CD4-positive, alpha-beta memory T cell (primary cell): ENCODE data around the gene PPFIA1. TPM values are rescaled to one million over a fixed set of nuclear protein-coding genes. Genes with fewer than 3 reads are reported as not detected.

Source experiments
- CTCF ChIA-PET: fragments of 350-600 bp; sonication (Branson Sonifier 250); formaldehyde crosslinking; loops from one replicate; lab custom pipeline; 2021; ENCODE audit warnings: inconsistent platforms; ENCODE audit not compliant: partially characterized antibody; lab: Charles Lee
- POLR2A ChIA-PET: fragments of 350-600 bp; sonication (Branson Sonifier 250); formaldehyde crosslinking; loops from one replicate; lab custom pipeline; 2021; ENCODE audit not compliant: partially characterized antibody; lab: Charles Lee
- DNase-seq, 5 donors: peaks; one replicate each; pipeline versions ENCODE4 v3.0.0 to v3.0.0-alpha.2; 2020 to 2022; ENCODE audit warnings: mixed read lengths in 1 of 5
- H3K27ac ChIP-seq: one replicate; pipeline ENCODE4 v1.7.0; 2013; ENCODE audit warnings: low read depth, low read length
- H3K27me3 ChIP-seq: 2 replicates; pipeline ENCODE4 v1.7.0; 2013; ENCODE audit warnings: mild to moderate bottlenecking, low read length, moderate library complexity; ENCODE audit not compliant: insufficient read depth
- H3K36me3 ChIP-seq: 2 replicates; pipeline ENCODE4 v1.7.0; 2013; ENCODE audit warnings: mild to moderate bottlenecking, low read length, moderate library complexity; ENCODE audit not compliant: insufficient read depth
- H3K4me1 ChIP-seq: 2 replicates; pipeline ENCODE4 v1.7.0; 2013; ENCODE audit warnings: mild to moderate bottlenecking, low read length, moderate library complexity; ENCODE audit not compliant: insufficient read depth
- H3K4me3 ChIP-seq, 2 donors: one replicate each; pipeline ENCODE4 v1.7.0; 2013; ENCODE audit warnings: low read length in 2 of 2, mild to moderate bottlenecking in 1 of 2
- H3K9me3 ChIP-seq, 2 donors: one replicate each; pipeline ENCODE4 v1.7.0; 2013; ENCODE audit warnings: low read length in 2 of 2, control low read depth in 1 of 2; ENCODE audit not compliant: control insufficient read depth in 1 of 2
- H3K27ac Mint-ChIP-seq, 7 donors: one replicate each; pipeline ENCODE4 v1.8.0; 2020 to 2021; ENCODE audit warnings: mixed read lengths in 7 of 7, mild to moderate bottlenecking in 6 of 7, inconsistent platforms in 3 of 7, moderate library complexity in 3 of 7
- H3K27me3 Mint-ChIP-seq, 2 donors: one replicate each; pipeline ENCODE4 v1.8.0; 2020 to 2021; ENCODE audit warnings: mixed read lengths in 2 of 2
- H3K36me3 Mint-ChIP-seq, 2 donors: one replicate each; pipeline ENCODE4 v1.8.0; 2020 to 2021; ENCODE audit warnings: mixed read lengths in 2 of 2, inconsistent platforms in 1 of 2, mild to moderate bottlenecking in 1 of 2
- H3K4me1 Mint-ChIP-seq, 4 donors: one replicate each; pipeline ENCODE4 v1.8.0; 2020 to 2021; ENCODE audit warnings: mixed read lengths in 4 of 4, mild to moderate bottlenecking in 1 of 4
- H3K4me3 Mint-ChIP-seq, 8 donors: one replicate each; pipeline ENCODE4 v1.8.0; 2020 to 2021; ENCODE audit warnings: mixed read lengths in 8 of 8, mild to moderate bottlenecking in 7 of 8, moderate library complexity in 6 of 8, inconsistent platforms in 3 of 8
- H3K9me3 Mint-ChIP-seq, 8 donors: one replicate each; pipeline ENCODE4 v1.8.0; 2020 to 2021; ENCODE audit warnings: mixed read lengths in 8 of 8, mild to moderate bottlenecking in 5 of 8, inconsistent platforms in 3 of 8, moderate library complexity in 1 of 8
- intact Hi-C: fragments of 100-400 bp; cut with micrococcal nuclease; formaldehyde crosslinking; loops from one replicate; pipeline ENCODE4 v1.15.1; 2023
- polyA plus RNA-seq, 2 donors: library from polyadenylated mRNA; unstranded; fragments of 300-500 nt; fragmentation: Illumina TruSeq; gene quantifications; one replicate each; pipeline ENCODE4 v1.2.3, GENCODE V29; 2021
- total RNA-seq, 2 experiments: library from RNA; stranded (reverse); gene quantifications; one replicate each; pipeline ENCODE4 v1.2.3, GENCODE V29; 2021

Gene PPFIA1
- total and polyA plus RNA-seq, 4 experiments from 2014 or later, result 4.3 to 54.8 (median 35.8) TPM

DNA sequence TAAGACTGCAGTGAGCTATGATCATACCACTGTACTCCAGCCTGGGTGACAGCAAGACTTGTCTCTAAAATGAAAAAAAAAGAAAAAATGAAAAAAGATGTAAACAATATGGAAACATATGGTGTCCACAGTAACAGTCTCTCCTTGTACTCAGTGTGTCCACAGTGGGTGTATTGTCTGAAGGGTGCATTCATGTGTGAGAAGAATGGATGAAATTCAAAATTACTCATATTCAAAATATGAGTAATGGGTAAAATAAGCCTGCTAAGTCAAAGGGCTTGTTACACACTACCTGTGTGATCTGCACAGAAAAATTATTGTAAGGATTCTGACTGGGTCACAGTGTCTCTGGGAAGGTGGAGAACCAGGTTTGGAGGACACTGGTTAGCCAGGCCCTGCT, 26.9 kb downstream of the PPFIA1 start:
- Histone ChIP-seq H3K36me3 (peaks cover 30% of the 10 kb centered on the region), H3K4me3 (no peak overlapping the region), H3K27me3 (no peaks in the 10 kb centered on the region), H3K9me3 (no peaks in the 10 kb centered on the region), H3K27ac (no peak overlapping the region), H3K4me1 (no peaks in the 10 kb centered on the region)
- Mint-ChIP-seq H3K9me3 (no peaks in the 10 kb centered on the region), H3K4me1 (peaks cover 3 to 30% (median 19%) of the 10 kb centered on the region in 4 donors), H3K4me3 (no peak overlapping the region), H3K27ac (peak overlapping the region in 1 of 7 donors; percentile 32), H3K36me3 (peaks cover 36 to 48% of the 10 kb centered on the region in 2 donors), H3K27me3 (no peaks in the 10 kb centered on the region)
- intact Hi-C loops, result no loop called here
- no peak for DNase-seq
- POLR2A ChIA-PET, result no interaction called here
- CTCF ChIA-PET, result no interaction called here

DNA sequence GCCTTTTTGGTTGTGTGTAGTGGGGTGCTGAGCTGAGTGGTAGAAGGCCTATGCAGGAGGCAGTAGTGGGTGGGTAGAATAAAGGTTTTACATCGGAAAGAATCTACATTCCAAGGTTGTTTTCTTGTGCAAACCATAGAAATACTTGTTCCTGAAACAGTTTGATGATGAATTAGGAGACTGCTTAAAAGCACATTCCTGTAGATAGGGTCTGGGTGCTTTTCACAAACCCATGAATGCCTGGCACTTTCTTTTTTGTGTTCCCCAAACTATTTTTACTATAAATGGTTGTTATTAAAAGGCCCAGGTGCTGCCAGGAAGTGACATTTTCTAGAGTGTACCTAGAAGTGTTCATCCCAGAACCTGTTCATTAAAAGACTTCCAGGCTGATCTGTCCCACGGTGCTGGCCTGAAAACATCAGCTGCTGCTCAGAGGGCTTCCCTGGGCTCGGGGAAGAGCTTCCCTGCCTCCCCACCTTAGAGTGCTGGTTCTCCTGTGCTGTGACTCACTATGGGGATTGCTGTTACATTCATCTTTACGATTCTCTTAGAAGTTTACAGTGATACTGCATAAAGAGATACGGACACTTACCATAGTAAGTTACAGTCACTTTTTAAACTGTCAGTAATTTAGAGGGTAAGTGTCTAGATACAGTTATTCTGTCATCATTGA, 27.9 kb downstream of the PPFIA1 start:
- no peak overlapping the region for H3K4me3 Mint-ChIP-seq
- POLR2A ChIA-PET, result no interaction called here

DNA sequence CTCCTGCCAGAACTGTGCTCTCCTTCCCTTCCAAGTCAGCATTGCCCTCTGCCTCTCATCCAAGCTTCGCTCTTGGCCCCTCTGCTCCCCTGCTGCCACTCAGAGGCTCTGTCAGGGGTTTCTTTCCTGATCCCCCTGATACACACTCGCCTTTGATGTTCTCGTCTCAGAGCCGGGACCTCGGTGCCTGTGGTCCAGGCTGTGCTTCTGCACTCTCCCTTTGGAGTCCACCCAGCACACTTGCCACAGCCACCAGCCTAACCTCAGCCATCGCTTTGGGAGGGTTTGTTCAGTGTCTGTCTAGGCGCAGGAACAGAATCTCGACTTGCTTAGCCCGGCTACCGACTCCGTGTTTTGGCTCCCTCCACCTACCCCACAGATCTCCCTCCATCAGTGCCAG, 29.1 kb downstream of the PPFIA1 start:
- Mint-ChIP-seq H3K4me1 (peaks cover 0 to 16% (median 11%) of the 10 kb centered on the region in 4 donors), H3K27ac (peak overlapping the region in 2 of 7 donors; percentile 13 to 26), H3K9me3 (no peaks in the 10 kb centered on the region), H3K27me3 (no peaks in the 10 kb centered on the region), H3K4me3 (no peak overlapping the region), H3K36me3 (peaks cover 22 to 39% of the 10 kb centered on the region in 2 donors)
- ChIA-PET POLR2A (no interaction called here), CTCF (no interaction called here)
- H3K4me3 ChIP-seq, result no peak overlapping the region
- no peaks in the 10 kb centered on the region for H3K27me3 ChIP-seq
- no peak for DNase-seq
- no peaks in the 10 kb centered on the region for H3K9me3 ChIP-seq
- no peak overlapping the region for H3K27ac ChIP-seq
- intact Hi-C loops, result no loop called here
- H3K36me3 ChIP-seq, result peaks cover 16% of the 10 kb centered on the region
- no peaks in the 10 kb centered on the region for H3K4me1 ChIP-seq

More for the DNA sequence above, 27.9 kb downstream of the PPFIA1 start:
- H3K27ac Mint-ChIP-seq, result peak overlapping the region in 2 of 7 donors; percentile 7 to 60
- Histone ChIP-seq H3K4me3 (no peak overlapping the region), H3K27ac (no peak overlapping the region), H3K36me3 (peaks cover 20% of the 10 kb centered on the region), H3K27me3 (no peaks in the 10 kb centered on the region), H3K4me1 (no peaks in the 10 kb centered on the region), H3K9me3 (no peaks in the 10 kb centered on the region)
- H3K27me3 Mint-ChIP-seq, result no peaks in the 10 kb centered on the region
- no peaks in the 10 kb centered on the region for H3K9me3 Mint-ChIP-seq
- CTCF ChIA-PET, result no interaction called here
- intact Hi-C loops, result no loop called here
- H3K36me3 Mint-ChIP-seq, result peaks cover 27 to 41% of the 10 kb centered on the region in 2 donors
- peaks cover 0 to 20% (median 14%) of the 10 kb centered on the region in 4 donors for H3K4me1 Mint-ChIP-seq
- no peak for DNase-seq

DNA sequence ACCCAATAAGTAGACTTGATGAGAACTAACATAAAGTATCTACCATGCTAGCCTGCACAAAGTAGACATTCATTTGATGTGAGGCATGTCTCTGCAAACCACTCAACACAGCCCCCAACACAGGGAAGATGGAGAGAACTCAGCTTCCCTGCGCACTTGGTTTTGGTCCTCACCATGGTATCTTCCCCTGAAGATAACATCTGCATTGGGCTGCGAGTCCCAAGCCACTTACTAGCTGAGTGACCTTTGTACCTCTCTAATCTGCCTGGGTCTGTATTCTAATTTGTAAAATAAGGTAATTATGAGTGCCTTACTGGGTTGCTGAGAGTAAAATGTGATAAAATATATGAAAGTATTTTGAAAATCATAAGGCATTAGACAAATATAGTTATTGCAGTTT, 30.7 kb downstream of the PPFIA1 start:
- intact Hi-C loops, result no loop called here
- Histone ChIP-seq H3K9me3 (no peaks in the 10 kb centered on the region), H3K27me3 (no peaks in the 10 kb centered on the region), H3K4me1 (no peaks in the 10 kb centered on the region), H3K27ac (no peak overlapping the region), H3K4me3 (no peak overlapping the region), H3K36me3 (peaks cover 22% of the 10 kb centered on the region)
- DNase-seq, result no peak
- CTCF ChIA-PET, result no interaction called here
- H3K9me3 Mint-ChIP-seq, result no peaks in the 10 kb centered on the region
- H3K36me3 Mint-ChIP-seq, result peaks cover 25 to 41% of the 10 kb centered on the region in 2 donors
- H3K4me1 Mint-ChIP-seq, result peaks cover 0 to 16% (median 11%) of the 10 kb centered on the region in 4 donors
- POLR2A ChIA-PET, result no interaction called here
- no peak overlapping the region for H3K4me3 Mint-ChIP-seq
- H3K27me3 Mint-ChIP-seq, result no peaks in the 10 kb centered on the region
- no peak overlapping the region for H3K27ac Mint-ChIP-seq

DNA sequence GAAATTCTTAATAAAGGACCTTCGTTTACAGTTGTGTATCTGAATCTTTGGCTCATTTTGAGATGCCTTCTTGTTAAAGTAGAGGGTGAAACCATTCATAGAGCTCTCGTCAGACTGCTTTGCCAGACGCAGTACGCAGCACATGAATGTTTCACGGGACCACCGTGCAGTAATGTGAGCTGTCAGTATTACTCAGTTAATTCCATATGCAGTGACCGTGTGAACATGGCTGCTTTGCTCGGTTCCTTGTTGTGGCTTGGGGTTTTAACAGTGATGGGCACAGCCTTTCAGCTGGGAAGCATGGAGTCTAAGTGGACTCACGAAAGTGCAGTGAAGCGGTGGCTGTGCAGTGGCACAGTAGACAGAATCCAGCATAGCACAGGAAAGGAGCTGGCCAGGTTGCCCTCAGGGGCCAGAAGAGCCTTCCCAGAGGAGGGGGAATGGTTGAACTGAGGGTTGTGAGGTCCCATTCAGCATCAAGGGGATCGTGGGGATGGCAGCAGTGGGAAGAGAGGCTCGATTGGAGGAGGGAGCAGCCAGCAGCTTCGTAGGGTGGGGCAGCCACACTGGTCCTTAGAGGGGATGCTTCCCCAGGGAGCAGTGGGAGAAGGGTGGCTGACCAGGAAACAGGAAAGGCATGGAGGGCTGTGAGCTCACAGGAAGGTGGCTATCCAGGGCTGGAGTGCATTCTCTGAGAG, 31.4 kb downstream of the PPFIA1 start:
- peaks cover 0 to 16% (median 10%) of the 10 kb centered on the region in 4 donors for H3K4me1 Mint-ChIP-seq
- no peaks in the 10 kb centered on the region for H3K9me3 Mint-ChIP-seq
- no peaks in the 10 kb centered on the region for H3K4me1 ChIP-seq
- intact Hi-C loops, result no loop called here
- H3K27me3 ChIP-seq, result no peaks in the 10 kb centered on the region
- H3K27ac ChIP-seq, result no peak overlapping the region
- H3K4me3 Mint-ChIP-seq, result no peak overlapping the region
- no peaks in the 10 kb centered on the region for H3K9me3 ChIP-seq
- POLR2A ChIA-PET, result no interaction called here
- CTCF ChIA-PET, result no interaction called here
- no peaks in the 10 kb centered on the region for H3K27me3 Mint-ChIP-seq
- H3K36me3 ChIP-seq, result peaks cover 22% of the 10 kb centered on the region
- peaks cover 29 to 43% of the 10 kb centered on the region in 2 donors for H3K36me3 Mint-ChIP-seq
- no peak for DNase-seq
- H3K27ac Mint-ChIP-seq, result peak overlapping the region in 1 of 7 donors; percentile 46
- H3K4me3 ChIP-seq, result no peak overlapping the region

DNA sequence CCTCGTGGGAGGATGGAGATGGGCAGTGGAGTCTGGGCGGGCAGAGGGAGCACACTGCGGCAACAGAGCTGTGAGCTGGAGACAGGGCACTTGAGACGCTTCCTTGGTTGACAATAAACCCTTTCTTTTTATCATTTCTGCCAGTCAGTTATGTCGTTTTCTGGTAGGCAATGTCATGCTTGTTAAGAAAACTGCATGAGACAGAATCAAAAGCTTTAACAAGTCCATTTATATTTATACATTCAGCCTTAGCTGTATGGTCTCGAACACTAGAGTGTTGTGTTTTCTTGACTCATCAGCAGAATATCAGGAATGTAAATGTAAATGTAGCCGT, 31.9 kb downstream of the PPFIA1 start:
- Mint-ChIP-seq H3K9me3 (no peaks in the 10 kb centered on the region), H3K27me3 (no peaks in the 10 kb centered on the region), H3K36me3 (peaks cover 31 to 43% of the 10 kb centered on the region in 2 donors), H3K27ac (peak overlapping the region in 1 of 7 donors; percentile 46), H3K4me1 (peaks cover 0 to 15% (median 9%) of the 10 kb centered on the region in 4 donors), H3K4me3 (no peak overlapping the region)
- intact Hi-C loops, result no loop called here
- peaks cover 22% of the 10 kb centered on the region for H3K36me3 ChIP-seq
- H3K9me3 ChIP-seq, result no peaks in the 10 kb centered on the region
- H3K4me3 ChIP-seq, result no peak overlapping the region
- no peak for DNase-seq
- no peaks in the 10 kb centered on the region for H3K4me1 ChIP-seq
- ChIA-PET POLR2A (no interaction called here), CTCF (no interaction called here)
- H3K27me3 ChIP-seq, result no peaks in the 10 kb centered on the region
- H3K27ac ChIP-seq, result no peak overlapping the region

DNA sequence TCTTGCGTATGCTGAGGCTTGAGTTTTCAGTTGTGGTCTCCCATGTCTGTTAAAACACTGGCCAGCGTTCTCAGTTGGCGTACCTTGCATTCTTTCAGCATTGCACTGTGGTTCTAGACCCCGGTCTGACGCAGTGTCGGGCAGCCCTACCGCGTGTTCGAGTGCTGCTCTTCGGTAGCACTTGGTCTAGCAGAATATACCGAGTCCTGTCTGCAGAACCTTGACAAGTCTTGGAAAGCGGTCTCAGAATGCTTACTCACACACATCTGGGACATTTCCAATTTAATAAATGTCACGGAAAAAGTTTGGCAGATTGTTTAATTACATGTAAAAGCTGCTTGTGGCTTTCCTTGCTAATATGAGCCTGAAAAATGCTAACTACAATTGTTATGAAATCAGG, 32.6 kb downstream of the PPFIA1 start:
- Mint-ChIP-seq H3K4me3 (no peak overlapping the region), H3K27me3 (no peaks in the 10 kb centered on the region), H3K27ac (no peak overlapping the region), H3K9me3 (no peaks in the 10 kb centered on the region), H3K4me1 (peaks cover 0 to 8% (median 6%) of the 10 kb centered on the region in 4 donors), H3K36me3 (peaks cover 27 to 39% of the 10 kb centered on the region in 2 donors)
- no peaks in the 10 kb centered on the region for H3K27me3 ChIP-seq
- POLR2A ChIA-PET, result no interaction called here
- DNase-seq, result no peak
- CTCF ChIA-PET, result no interaction called here
- intact Hi-C loops, result no loop called here
- peaks cover 22% of the 10 kb centered on the region for H3K36me3 ChIP-seq
- H3K4me3 ChIP-seq, result no peak overlapping the region
- H3K4me1 ChIP-seq, result no peaks in the 10 kb centered on the region
- H3K27ac ChIP-seq, result no peak overlapping the region
- H3K9me3 ChIP-seq, result no peaks in the 10 kb centered on the region
